GM21390 (cell line): ENCODE data around the gene FLACC1.

Source experiments
- ATAC-seq: cut with Tn5 transposase; IDR thresholded peaks from one replicate; pipeline ENCODE4 v1.9.1; 2021; ENCODE audit not compliant: unreplicated experiment

FLACC1 gene

GRCh38 chr2:201280191-201281040 lies 76.7 kb downstream of the FLACC1 start:
- ATAC-seq: no peak

- no peak for ATAC-seq
Observed at GRCh38 chr2:201279079-201279478, 78.1 kb downstream of the FLACC1 start.

- no peak for ATAC-seq
Observed at GRCh38 chr2:201276511-201276910, 80.6 kb downstream of the FLACC1 start.

GRCh38 chr2:201275990-201276389 lies 81.2 kb downstream of the FLACC1 start:
- no peak for ATAC-seq

GRCh38 chr2:201275069-201275468 lies 82.1 kb downstream of the FLACC1 start:
- no peak for ATAC-seq

GRCh38 chr2:201273330-201273983 lies 83.7 kb downstream of the FLACC1 start:
- no peak for ATAC-seq

GRCh38 chr2:201271917-201272316 lies 85.2 kb downstream of the FLACC1 start:
- ATAC-seq: no peak

GRCh38 chr2:201270293-201271001 lies 86.7 kb downstream of the FLACC1 start:
- no peak for ATAC-seq

- ATAC-seq: no peak
Observed at GRCh38 chr2:201269764-201270163, 87.4 kb downstream of the FLACC1 start.

- ATAC-seq: no peak
Observed at GRCh38 chr2:201267278-201268030, 89.7 kb downstream of the FLACC1 start.

- no peak for ATAC-seq
Observed at GRCh38 chr2:201266629-201267028, 90.5 kb downstream of the FLACC1 start.

GRCh38 chr2:201264472-201265173 lies 92.5 kb downstream of the FLACC1 start:
- ATAC-seq: no peak

- no peak for ATAC-seq
Observed at GRCh38 chr2:201263779-201264178, 93.4 kb downstream of the FLACC1 start.

GRCh38 chr2:201262718-201263117 lies 94.4 kb downstream of the FLACC1 start:
- ATAC-seq: no peak

GRCh38 chr2:201261906-201262305 lies 95.2 kb downstream of the FLACC1 start:
- no peak for ATAC-seq

- ATAC-seq: no peak
Observed at GRCh38 chr2:201261471-201261870, 95.7 kb downstream of the FLACC1 start.

- ATAC-seq: peak; percentile 36
Observed at GRCh38 chr2:201260302-201260800, 96.8 kb downstream of the FLACC1 start, which contains the start of gene CASP8. Gene CASP8 (plus strand): TSS chr2:201260536. CDS start chr2:201266487, 5,951 bp downstream.

- no peak for ATAC-seq
Observed at GRCh38 chr2:201258666-201259615, 98.2 kb downstream of the FLACC1 start.
